OCI-LY3 (cell line): ENCODE measurements around the gene DRAM2.

Experiments used
- H2AFZ ChIP-seq: fragments of 200-600, 300-600 bp; shearing (Covaris generic); 2 replicates; pipeline ENCODE4 v1.6.0; 2014; ENCODE audit warnings: antibody characterized with exemption, low read depth, low read length
- H3K27ac ChIP-seq: fragments of 200-600, 300-600 bp; sonication (generic); 2 replicates; pipeline ENCODE4 v1.5.1; 2014; ENCODE audit warnings: mild to moderate bottlenecking, low read length, moderate library complexity, mixed read lengths
- H3K27me3 ChIP-seq: fragments of 200-600, 300-600 bp; sonication (generic); 2 replicates; pipeline ENCODE4 v1.6.1; 2014; ENCODE audit warnings: low read depth, low read length, mixed read lengths
- H3K36me3 ChIP-seq: fragments of 200-600, 300-600 bp; sonication (generic); replicated peaks from 2 replicates; pipeline ENCODE3; 2014; ENCODE audit warnings: low read depth, low read length, mixed read lengths
- H3K4me1 ChIP-seq: fragments of 300-600, 200-600 bp; sonication (generic); 2 replicates; pipeline ENCODE4 v1.6.1; 2014; ENCODE audit warnings: low read length, mixed read lengths
- H3K4me2 ChIP-seq: fragments of 200-600, 300-600 bp; sonication (generic); 2 replicates; pipeline ENCODE4 v1.6.1; 2014; ENCODE audit warnings: low read length, mixed read lengths
- H3K4me3 ChIP-seq: fragments of 300-600, 200-600 bp; sonication (generic); 2 replicates; pipeline ENCODE4 v1.5.1; 2014; ENCODE audit warnings: antibody characterized with exemption, mild to moderate bottlenecking, low read length, moderate library complexity
- H3K79me2 ChIP-seq: fragments of 300-600, 200-600 bp; shearing (Covaris generic); 2 replicates; pipeline ENCODE4 v1.6.1; 2014; ENCODE audit warnings: mild to moderate bottlenecking, low read length, mixed read lengths
- H3K9ac ChIP-seq: fragments of 300-600, 200-600 bp; shearing (Covaris generic); 2 replicates; pipeline ENCODE4 v1.6.0; 2014; ENCODE audit warnings: mild to moderate bottlenecking, low read length, moderate library complexity
- H3K9me3 ChIP-seq: fragments of 200-600, 300-600 bp; shearing (Covaris generic); 2 replicates; pipeline ENCODE4 v1.6.1; 2014; ENCODE audit warnings: low read length, mixed read lengths; ENCODE audit not compliant: insufficient read depth
- H4K20me1 ChIP-seq: fragments of 200-600, 300-600 bp; sonication (generic); 2 replicates; pipeline ENCODE4 v1.6.1; 2016; ENCODE audit warnings: low read length, mixed read lengths; ENCODE audit not compliant: insufficient read depth
- CTCF ChIP-seq: fragments of 200-600, 300-600 bp; sonication (generic); IDR thresholded peaks from 2 replicates; pipeline ENCODE4 v1.5.1; 2014; ENCODE audit warnings: antibody characterized with exemption, low read length, low read depth
- EZH2phosphoT487 ChIP-seq: fragments of 200-600 bp; shearing (Covaris generic); IDR thresholded peaks from 2 replicates; pipeline ENCODE4 v1.6.1; 2018; ENCODE audit warnings: antibody characterized with exemption, mixed run types, low read depth

Gene DRAM2

GRCh38 chr1:111172463-111172862 is 32.6 kb upstream of the DRAM2 start:
- Histone ChIP-seq H3K9ac (no peak overlapping the region), H3K27ac (no peak overlapping the region), H4K20me1 (no peaks in the 10 kb centered on the region), H3K36me3 (peaks cover 36% of the 10 kb centered on the region), H3K4me2 (no peak overlapping the region), H3K4me1 (0 out of 2 replicates have a peak, but pooled peaks cover 2% of the 10 kb centered on the region), H3K79me2 (no peaks in the 10 kb centered on the region; the same call in 1 of the 2 replicates), H3K9me3 (no peaks in the 10 kb centered on the region), H2AFZ (no peak overlapping the region), H3K4me3 (no peak overlapping the region), H3K27me3 (no peaks in the 10 kb centered on the region)
- TF ChIP-seq CTCF = no peak

- H3K36me3 ChIP-seq = peaks cover 9% of the 10 kb centered on the region
- H3K27me3 ChIP-seq = no peaks in the 10 kb centered on the region
- H3K4me3 ChIP-seq = no peak overlapping the region
These were observed 24.3 kb upstream of the DRAM2 start for GRCh38 chr1:111164151-111164550.

GRCh38 chr1:111163363-111163762 is 23.5 kb upstream of the DRAM2 start:
- no peak overlapping the region for H3K4me2 ChIP-seq
- no peaks in the 10 kb centered on the region for H4K20me1 ChIP-seq
- no peak overlapping the region for H3K4me3 ChIP-seq
- H3K9me3 ChIP-seq = no peaks in the 10 kb centered on the region
- TF ChIP-seq EZH2phosphoT487 (no peak), CTCF (no peak)
- no peak overlapping the region for H2AFZ ChIP-seq
- H3K9ac ChIP-seq = no peak overlapping the region
- H3K36me3 ChIP-seq = peaks cover 9% of the 10 kb centered on the region
- no peak overlapping the region for H3K27ac ChIP-seq
- H3K4me1 ChIP-seq = no peaks in the 10 kb centered on the region
- H3K79me2 ChIP-seq = peaks cover 10% of the 10 kb centered on the region; the same call in 1 of the 2 replicates
- H3K27me3 ChIP-seq = no peaks in the 10 kb centered on the region

More at GRCh38 chr1:111164151-111164550, 24.3 kb upstream of the DRAM2 start:
- Histone ChIP-seq H3K4me1 (no peaks in the 10 kb centered on the region), H2AFZ (no peak overlapping the region), H3K9ac (no peak overlapping the region), H3K4me2 (no peak overlapping the region), H3K27ac (no peak overlapping the region), H4K20me1 (no peaks in the 10 kb centered on the region), H3K9me3 (no peaks in the 10 kb centered on the region), H3K79me2 (peaks cover 9% of the 10 kb centered on the region; the same call in 1 of the 2 replicates)
- TF ChIP-seq CTCF (no peak), EZH2phosphoT487 (no peak)

- no peak overlapping the region for H3K27ac ChIP-seq
- no peaks in the 10 kb centered on the region for H3K27me3 ChIP-seq
- H3K4me2 ChIP-seq = no peak overlapping the region
- no peak overlapping the region for H3K4me3 ChIP-seq
- no peaks in the 10 kb centered on the region for H3K4me1 ChIP-seq
- H2AFZ ChIP-seq = no peak overlapping the region
- H3K79me2 ChIP-seq = peaks cover 16% of the 10 kb centered on the region
- no peak overlapping the region for H3K9ac ChIP-seq
- H3K9me3 ChIP-seq = no peaks in the 10 kb centered on the region
- TF ChIP-seq EZH2phosphoT487 (no peak), CTCF (no peak)
- no peaks in the 10 kb centered on the region; the same call in 1 of the 2 replicates for H4K20me1 ChIP-seq
- H3K36me3 ChIP-seq = peaks cover 8% of the 10 kb centered on the region
These were observed 22.6 kb upstream of the DRAM2 start for GRCh38 chr1:111162488-111162880.
